HG03342 (cell line): ENCODE measurements around the gene TXNDC11.

Experiments
- ATAC-seq: cut with Tn5 transposase; IDR thresholded peaks from one replicate; pipeline ENCODE4 v1.9.1; 2021; ENCODE audit warnings: mild to moderate bottlenecking, moderate library complexity; ENCODE audit not compliant: unreplicated experiment

TXNDC11 gene

DNA sequence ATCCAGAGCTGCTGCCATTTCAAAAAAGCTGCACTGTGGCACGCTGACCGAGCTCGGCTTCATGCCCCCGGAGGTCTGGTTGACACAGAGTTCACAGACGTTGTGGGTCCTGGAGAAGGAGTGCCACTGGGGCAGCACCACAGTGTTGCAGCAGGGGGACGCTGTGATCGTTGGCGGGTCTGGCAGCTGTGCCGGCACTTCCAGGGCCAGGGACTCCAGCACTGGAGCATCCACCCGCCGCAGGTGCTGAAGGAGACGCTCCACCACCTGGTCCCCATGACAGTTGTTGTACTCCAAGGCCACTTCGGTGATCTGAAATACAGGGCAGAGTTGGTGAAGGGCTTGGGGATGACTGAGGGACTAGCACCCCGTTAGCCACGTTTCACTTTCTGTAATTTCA, 50.9 kb downstream of the TXNDC11 start:
- ATAC-seq = no peak

DNA sequence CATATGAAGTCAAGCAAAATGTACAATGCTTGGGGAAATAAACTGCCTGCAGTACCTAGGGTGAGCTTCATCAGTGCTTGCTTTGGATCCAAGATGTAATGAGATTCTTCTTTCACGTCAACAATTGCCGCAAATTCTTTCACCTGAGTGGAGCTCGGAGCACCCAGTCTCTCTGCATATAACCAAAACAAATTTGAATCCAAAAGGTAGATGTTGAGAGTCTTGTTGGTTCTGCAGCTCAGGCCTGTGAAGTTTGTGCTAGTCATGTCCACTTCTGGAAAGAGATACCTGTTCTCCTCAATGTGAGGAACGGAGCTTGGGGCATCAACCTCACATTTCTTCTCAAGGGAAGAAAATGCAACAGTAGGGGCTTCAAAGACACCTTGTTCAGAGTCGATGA, 51.4 kb downstream of the TXNDC11 start:
- no peak for ATAC-seq

DNA sequence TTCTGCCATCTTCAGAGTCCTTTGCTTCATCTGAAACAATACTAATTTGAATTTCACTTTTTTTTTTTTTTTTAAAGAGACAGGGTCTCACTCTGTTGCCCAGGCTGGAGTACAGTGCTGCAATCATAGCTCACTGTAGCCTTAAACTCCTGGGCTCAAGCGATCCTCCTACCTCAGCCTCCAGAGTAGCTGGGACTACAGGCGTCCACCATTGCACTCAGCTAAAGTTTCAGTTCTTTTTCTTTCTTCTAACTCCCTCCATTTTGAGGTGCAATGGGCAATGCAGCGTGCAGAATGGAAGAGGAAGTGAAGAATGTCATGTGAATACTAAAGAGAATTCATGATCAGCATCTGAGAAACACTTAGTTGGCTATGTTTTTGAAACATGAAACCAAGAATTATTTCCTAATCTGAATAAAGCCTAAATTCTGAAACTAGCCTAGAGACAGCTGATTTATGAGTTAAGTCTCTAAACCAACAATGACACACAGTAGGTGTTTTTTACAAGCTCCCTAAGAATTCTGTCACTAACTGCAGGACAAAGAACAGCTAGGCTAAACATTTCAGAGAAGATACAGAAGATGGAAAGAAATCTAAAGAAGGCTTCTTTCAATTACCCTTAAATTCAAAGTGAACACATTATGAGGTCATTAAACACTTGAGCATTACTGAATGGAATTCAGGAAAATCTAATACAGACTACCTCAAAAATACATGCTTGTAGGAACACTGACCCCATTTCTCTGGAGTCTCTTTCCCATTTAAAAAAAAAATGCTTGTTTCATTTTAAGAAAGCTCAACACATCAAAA, 53.4 kb downstream of the TXNDC11 start:
- peak; percentile 83 for ATAC-seq

DNA sequence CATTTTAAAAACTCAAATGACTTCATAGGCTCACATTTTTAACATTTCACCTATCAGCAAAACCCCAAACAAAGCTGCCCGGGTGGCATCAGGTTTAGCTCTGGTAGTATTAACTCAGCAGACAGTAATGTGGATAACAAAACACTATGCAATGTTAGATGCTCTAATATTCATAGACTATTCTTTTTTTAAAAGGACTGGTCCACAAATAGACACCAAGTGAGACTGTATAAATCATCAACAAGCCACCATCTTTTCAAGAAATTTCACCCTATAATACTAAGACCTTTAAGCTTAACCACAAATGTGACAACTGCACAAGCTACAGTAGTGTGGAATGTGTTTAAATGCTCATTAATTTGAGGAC, 54.2 kb downstream of the TXNDC11 start:
- no peak for ATAC-seq

- ATAC-seq = no peak
Observed at GRCh38 chr16:11687601-11688519, 54.8 kb downstream of the TXNDC11 start.

DNA sequence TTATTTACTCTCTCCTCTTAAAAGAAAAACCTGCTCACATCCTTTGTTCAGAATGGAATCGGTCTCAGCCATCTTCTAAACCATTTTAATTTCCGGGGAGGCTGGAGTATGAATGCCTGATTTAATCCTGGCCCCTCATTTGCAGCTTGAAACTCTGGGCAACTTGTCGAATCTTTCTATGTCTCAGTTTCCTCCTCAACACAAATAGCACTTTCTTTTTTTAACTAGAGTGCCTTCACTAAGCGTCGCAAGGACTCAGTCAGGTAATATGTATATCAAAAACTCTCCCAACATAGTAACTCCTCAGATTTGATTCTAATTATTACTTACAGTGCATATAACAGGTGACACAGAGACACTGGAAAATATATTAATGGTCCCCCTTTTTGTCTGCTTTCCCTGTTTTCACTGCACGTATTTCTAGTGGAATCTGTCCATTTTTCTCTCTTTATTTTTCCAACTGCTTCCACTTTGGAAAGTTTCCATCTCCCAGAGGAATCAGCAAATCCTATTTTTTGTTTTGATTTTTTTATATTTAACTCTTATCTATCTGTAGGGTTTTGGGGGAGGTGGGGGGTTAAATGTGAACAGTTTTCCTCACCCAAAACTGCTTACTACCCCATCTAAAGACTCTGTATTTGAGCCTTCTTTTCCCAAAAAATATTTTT, 55.8 kb downstream of the TXNDC11 start:
- ATAC-seq = no peak

DNA sequence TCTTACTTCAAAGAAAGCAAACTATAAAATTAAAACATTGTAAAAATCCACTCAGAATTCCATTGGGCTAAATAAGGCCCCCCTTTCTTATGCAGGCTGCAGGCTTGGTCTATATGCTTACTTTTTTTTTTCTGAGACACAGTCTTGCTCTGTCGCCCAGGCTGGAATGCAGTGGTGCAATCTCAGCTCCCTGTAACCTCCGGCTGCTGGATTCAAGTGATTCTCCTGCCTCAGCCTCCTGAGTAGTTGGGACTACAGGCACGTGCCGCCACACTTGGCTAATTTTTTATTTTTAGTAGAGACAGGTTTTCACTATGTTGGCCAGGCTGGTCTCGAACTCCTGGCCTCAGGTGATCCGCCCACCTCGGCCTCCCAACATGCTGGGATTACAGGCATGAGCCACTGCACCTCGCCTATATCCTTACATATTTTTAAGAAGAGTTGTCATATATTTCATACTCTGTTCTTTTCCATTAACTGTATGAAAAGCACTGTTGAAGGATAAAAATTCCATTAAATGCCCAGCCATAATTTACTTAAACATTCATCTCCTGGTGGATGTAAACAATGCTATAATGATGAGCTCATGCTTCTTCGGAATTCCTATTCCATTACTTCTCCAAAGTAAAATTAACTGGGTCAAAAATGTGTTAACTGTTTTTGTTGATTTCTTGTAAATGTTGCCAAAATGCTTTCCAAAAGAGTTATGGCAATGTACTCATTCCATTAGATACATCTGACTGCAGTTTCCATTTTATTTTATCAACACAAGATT, 56.6 kb downstream of the TXNDC11 start:
- ATAC-seq = no peak

DNA sequence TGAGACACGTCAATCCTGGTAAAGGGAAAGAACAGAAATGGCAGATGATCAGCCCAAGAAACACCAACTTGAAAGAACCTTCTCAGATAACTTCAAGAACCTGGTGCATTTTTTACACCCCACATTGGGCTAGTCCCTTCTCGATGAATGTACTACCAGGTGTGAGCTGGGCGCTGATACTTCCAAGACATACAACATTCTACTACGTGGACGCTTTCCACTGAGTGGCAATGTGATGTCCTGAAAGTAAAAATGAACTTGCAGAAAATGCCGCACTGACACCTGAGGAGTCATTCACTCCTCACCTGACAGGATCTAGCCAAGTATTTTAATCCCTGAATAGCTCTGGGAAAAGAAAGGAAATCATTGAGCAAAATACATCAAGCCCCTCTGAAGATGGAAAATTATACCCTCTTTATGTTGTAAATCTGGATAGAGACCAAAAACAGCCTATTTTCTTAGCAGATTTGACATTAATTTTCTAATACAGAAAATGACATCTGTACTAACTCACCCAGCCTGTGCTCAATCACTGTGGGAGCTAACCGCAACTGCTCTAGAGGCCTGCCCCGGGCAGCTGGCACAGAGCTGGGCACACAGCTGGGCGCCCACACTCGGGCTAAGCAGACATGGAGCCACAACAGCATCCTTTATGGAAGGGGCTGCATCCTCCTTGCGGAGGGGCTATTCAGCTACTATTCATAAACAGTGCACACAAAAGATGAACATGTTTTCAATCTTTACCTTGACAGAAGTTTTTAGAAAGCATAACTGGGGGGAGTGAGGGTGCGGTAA, 58.2 kb downstream of the TXNDC11 start:
- ATAC-seq = no peak

DNA sequence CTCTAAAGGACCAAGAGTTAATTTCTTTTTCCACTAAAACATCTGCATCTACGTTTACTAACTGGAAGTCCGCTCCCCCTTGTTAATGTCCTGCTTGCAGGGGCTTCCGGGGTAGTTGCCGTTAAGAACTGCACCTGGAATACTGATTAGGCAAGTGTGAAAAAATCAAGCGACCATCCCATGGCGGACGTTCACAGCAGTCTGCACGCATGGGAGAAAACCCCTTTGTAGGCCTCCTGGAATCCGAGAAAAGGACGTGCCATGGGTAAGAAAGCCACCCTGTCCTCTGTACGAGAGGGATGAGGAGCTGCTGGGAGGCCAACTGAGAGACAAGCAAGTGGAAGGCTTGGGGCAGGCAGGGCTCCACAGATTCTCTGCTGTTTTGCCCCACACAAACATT, 59.5 kb downstream of the TXNDC11 start:
- ATAC-seq = no peak

DNA sequence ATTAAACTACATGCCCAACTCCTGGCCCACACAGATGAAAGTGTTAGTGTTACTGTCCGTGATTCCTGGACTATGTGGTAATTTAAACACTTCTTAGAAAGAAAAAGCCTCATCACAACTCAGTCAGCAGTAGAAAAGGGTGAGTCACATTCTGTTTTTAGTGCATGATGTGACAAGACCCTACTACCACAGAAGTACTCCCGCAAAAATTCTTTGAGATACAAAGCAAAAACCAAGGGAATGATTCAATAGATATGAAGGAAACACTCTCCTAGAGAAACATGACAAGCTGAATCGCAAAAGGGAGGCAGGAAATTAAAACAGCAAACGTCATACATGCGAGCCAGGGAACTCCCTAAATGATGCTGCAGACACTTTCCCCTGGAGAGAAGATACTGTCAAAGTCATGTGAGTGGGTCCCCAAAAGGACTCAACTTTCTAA, 60.0 kb downstream of the TXNDC11 start:
- ATAC-seq = no peak

DNA sequence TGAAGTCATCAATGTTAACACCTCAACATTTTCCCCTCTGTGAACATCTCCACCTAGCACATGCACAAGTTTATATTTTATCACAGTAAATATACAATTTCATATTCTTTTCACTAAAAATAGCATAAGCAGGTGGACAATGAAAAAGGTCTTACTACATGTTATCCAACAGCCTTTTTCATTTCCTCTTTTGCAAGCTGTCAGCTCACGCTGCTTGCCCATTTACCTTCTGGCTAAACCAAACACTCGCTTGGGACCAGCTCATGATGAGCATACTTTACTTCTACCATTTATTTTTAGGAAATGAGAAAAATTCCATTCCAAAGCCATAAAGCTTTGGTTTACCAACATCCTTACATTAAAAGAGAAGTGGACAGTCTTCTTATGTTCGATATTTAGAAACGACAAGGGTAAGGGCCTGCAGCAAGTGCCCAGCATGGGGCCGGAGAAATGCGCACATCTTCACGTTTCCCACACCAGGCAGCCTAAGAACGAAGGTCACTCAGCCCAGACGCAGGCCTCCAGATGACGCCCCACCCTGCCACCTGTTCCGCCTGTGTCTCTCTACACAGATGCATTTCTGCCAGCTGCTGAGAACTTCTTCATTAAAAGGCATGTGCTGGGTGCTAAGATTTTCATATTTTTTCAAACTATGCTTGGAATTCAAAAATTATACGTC, 60.5 kb downstream of the TXNDC11 start:
- ATAC-seq = peak; percentile 46

GRCh38 chr16:11681556-11681955, 61.1 kb downstream of the TXNDC11 start:
- ATAC-seq = no peak

DNA sequence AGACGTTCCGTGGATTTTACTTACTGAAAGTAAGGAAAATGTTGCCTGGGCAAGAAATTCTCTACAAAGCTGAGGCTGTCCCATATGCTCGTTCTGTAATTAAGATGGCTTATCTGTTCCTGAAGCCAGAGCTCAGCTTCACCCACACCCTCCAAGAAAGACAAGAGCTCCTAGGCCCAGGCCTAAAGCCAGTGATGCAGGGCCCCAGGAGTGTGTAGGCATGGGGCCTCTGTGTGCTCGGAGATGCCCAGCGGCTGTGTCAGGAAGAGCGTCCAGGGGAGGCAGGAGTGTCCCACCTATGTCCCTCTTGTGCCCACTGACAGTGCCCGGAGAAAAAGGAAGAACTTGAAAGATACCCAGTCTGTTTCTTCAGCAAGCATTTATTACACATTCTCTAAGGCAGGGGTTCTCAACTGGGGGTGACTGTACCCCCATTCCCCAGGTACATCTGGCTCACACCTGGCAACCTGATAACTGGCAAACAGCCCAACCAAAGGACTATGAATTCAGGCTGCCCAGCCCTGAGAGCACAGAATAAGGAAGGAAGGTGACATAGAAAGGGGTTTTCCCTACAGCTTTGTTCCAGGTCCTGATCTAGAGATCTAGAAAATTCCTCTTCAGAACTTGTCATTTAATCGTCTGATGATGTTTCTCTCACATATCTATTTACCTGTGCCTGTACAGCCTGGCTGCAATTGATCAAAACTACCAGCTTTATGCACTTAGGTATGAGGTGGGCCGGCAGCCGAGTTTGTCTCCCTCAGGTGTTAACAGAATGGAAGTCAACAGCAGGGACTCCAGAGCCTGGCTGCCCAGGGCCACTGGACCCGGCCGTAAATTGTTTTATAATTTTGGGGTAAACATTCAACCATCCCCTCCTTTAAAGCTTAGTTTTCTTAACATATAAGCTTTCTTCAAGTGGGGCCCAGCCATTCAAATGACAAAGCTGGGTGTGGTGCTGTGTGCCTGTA, 62.4 kb downstream of the TXNDC11 start:
- no peak for ATAC-seq

DNA sequence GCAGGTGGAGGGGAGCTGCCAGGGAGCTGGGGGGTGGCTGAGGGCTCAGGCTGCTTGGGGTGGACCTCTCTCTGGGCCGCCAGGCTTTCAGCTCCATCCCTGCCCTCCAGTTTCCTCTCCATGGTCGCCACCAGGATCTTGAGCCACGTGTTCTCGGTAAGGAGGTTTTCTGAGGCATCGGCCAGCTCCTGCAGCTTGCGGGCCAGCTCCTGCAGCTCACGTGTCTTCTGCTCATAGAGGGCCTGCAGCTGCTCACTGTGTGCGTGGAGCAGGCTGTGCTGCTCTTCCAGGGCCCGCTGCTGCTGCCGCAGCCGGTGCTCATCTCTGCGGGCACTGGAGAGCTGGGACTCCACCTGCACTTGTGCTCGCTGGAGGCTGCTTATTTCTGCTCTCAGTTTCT, 63.4 kb downstream of the TXNDC11 start:
- no peak for ATAC-seq

- ATAC-seq = no peak
Observed at GRCh38 chr16:11677959-11678881, 64.4 kb downstream of the TXNDC11 start.

- no peak for ATAC-seq
Observed at GRCh38 chr16:11677451-11677951, 65.2 kb downstream of the TXNDC11 start.

- ATAC-seq = no peak
Observed at GRCh38 chr16:11676799-11677198, 65.9 kb downstream of the TXNDC11 start.
